NCI-H345 (cell line): ENCODE measurements around the gene SMYD2.

Experiments used
- DNase-seq: peaks from one replicate; lab custom pipeline; 2025; lab: John Stamatoyannopoulos, UW

SMYD2 gene, protein sequence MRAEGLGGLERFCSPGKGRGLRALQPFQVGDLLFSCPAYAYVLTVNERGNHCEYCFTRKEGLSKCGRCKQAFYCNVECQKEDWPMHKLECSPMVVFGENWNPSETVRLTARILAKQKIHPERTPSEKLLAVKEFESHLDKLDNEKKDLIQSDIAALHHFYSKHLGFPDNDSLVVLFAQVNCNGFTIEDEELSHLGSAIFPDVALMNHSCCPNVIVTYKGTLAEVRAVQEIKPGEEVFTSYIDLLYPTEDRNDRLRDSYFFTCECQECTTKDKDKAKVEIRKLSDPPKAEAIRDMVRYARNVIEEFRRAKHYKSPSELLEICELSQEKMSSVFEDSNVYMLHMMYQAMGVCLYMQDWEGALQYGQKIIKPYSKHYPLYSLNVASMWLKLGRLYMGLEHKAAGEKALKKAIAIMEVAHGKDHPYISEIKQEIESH

DNA sequence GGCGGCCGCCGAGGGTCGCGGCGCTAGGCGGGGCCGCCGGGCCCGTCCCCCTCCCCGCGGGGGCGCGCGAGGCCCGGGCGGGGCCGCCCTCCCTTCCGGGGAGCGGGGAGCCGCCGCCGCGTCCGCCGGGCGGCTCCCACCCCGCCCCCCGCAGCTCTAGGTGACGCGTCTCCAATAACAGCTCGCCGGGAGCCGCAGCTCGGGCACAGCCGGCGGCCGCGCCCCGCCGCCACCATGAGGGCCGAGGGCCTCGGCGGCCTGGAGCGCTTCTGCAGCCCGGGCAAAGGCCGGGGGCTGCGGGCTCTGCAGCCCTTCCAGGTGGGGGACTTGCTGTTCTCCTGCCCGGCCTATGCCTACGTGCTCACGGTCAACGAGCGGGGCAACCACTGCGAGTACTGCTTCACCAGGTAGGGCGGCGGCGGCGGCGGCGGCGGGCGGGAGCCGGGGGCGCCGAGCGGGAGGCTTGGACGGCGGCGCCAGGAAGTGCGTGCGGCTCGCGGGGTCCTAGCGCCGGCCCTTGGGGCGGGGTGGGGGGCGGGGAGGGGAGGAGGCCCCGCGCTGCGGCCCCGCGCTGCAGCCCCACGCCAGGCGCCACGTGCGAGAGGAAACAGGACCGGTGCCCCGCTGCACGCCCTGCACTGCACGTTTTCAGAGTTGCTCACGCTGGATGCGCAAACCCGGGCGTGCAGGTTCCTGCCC, at the start of gene SMYD2:
TSS of gene SMYD2 (plus strand) at position 139 of the 699 bp plus-strand sequence. CDS start at position 235, 96 bp downstream.
- peak; percentile 74 for DNase-seq

DNA sequence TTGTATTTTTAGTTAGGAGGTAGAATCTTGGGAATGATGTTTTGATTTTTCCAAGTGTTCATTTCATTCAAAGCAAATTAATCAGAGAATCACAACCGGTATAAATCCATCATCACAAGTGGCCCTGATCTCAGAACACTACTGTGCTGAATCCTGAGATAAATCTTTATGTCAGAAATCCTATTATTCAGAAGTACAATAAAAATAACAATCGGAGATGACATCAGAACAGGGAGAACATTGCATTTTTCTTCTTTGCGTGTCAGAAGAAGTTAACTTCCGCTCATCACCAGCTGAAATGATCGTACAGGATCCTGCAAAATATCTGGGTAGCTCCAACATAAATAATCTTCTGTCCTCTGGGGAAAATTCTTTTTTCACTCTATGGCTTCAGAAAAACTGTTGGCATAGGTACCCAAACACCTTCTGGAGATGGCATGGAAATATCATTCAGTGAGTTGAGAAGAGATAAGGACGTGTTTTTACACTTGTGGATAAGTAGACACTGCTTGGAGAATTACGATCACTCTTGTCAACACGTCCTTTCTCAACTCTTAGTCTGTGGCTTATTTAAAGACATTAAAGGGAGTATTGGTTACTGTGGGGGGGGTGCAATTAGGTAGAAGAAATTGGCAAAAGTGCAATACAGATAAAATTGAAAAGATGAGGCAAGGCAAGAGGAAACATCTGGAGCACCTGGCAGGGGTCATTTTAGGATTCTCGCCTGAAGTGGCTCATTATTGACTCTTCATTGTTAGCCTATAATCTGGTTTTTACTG, 46.9 kb upstream of the SMYD2 start:
- no peak for DNase-seq

DNA sequence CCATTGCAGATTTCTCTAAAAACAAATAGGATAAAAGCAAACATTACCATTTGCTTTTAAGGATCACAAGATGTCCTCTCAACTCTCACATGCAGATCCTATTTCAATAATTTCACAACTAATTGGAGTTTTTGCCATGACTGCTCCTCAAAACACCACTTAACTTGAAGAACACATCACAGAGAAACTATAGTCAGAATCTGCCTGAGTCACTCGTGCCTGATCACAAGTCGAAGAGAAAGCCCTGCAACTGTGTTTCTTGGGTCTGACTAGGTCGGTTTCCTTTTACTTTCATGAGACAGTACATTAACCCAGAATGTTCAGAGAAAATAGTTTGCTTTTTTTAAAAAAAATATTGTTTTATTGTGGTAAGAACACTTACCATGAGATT, 46.3 kb upstream of the SMYD2 start:
- peak; percentile 75 for DNase-seq

DNA sequence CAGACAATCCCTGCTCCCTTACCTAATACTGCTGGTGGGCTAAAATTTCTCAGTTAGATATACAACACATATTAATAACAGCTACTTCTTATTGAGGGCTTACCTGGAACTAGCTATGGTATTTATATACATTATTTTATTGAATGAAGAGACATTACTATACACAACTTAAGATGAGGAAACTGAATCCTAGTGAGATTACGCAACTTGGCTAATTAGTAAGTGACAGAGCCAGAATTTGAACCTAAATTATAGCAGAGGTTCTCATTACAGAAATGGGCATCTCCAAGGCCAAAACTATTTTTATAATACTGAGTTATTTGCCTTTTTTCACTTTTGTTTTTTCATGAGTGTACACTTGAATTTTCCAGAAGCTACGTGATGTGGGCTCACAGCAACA, 44.5 kb upstream of the SMYD2 start:
- no peak for DNase-seq

DNA sequence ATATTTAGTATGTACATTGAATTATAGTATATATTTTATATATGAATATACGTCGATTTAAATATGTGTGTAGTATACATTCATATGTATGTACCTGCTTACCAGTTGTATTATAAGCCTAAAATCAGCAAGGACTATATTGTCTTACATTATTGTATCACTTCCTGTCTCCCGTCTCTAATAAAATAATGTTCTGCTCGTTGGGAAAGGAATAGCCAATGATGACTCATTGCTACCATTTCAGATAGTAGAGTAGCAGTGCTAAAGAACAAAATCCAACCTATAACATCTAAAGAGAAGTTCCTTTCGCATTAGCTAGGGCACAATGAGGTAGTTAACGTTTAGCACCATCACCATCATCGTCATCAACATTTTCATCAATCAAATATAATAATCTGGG, 39.9 kb upstream of the SMYD2 start:
- DNase-seq = no peak

DNA sequence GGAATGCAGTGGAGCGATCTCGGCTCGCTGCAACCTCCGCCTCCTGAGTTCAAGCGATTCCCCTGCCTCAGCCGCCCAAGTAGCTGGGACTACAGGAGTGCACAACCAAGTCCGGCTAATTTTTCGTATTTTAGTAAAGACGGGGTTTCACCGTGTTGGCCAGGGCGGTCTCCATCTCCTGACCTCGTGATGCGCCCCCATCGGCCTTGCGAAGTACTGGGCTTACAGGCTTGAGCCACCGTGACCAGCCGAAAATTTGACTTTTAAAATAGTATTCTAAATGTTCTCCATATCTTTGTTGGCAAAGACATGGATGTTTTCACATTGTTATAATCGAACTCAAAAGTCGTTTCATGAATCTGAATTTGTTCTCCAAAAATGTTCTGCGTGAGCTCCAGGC, 36.7 kb upstream of the SMYD2 start:
- no peak for DNase-seq

DNA sequence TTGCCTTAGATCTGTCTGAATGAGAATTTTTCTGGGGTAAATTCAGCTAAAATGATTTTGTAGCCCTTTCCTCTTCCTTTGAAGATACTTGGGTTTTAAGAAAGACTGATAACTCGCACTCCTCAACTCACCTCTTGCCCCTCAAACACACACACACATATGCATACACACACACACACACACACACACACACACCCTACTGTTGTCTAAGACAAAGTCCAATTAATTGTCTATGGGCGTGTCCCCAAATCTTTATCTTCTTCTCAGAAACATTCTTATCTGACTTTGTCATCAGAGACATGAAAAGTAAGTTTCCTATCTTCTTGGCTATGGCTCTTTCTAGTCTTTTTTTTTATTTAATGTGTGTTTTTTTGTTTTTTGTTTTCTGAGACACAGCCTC, 36.1 kb upstream of the SMYD2 start:
- no peak for DNase-seq

DNA sequence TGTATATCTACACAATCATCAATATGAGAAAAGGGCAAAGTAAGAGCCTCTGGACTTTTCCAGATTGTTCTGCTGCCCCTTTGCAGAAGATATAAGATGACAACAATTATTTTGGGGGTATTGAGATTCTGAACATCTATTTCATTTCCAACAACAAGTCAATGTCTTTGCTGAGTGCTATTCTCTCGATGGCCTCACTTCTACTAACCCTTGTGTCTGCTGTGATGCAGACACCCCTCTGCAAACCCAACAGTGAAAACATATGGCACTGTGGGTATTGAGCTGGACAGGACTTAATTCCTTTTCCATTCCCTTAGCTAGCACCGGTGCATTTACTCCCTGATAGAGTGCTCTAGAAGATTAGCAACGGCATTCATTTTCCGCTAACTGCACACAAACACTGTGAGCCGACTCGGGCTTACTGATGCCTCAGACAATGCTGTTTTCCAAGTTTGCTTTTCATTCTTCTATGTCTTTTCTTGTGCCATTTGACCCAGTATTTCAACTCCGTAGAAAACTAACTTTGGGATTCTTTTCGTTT, 33.4 kb upstream of the SMYD2 start:
- DNase-seq = no peak

DNA sequence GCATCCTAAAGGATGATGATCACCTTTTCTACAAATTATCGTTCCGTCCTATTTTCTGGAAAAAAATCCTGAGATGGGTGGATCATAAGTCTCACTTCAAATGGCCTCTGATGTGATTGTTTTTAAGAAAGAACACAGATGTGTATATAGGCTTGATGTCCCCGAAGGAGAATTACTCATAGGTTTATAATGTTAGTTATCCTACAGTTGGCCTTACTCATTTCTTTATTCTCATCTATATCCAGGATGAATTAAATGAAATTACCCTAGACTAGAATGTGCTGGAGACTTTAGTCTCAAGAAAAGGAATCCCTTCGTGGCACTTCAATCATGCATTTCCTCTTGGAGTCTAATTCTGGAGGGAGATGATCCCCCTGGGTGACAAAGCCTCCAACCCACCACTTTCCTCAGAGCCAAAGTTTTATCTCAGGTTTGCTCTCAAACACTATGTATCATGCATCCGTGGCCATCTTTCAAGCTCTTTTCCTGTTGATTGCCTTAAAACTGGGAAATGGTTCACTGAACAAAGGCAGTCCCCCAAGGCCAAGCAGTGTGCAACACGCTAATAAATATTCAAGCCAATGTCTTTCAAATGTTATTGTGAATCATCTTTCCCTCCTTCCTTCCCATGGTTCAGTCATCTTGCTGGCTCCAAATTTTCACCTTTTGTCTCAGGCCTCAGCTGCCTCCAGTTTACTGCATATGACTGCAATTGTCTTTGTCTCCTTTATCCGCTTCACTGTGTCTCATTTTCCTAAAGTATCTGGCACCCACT, 32.5 kb upstream of the SMYD2 start:
- DNase-seq = no peak

DNA sequence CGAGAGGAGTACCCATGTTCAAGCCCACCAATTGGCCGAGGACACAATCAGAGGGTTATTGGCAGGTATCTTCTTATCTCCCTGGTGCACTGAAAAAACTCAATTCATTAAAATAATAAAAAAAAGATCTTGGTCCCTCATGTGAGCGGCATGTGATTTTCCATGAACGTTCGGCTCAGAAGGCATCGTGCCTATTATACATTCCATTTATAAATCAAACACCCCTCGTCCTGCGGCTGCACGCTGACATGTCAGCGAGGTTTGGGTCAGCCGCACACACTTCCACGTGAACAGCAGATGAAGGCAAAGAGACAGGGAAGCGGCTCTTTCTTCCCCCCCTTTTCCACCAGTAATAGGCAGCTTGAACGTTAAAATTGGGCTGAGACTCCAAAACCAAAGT, 31.3 kb upstream of the SMYD2 start:
- DNase-seq = no peak

DNA sequence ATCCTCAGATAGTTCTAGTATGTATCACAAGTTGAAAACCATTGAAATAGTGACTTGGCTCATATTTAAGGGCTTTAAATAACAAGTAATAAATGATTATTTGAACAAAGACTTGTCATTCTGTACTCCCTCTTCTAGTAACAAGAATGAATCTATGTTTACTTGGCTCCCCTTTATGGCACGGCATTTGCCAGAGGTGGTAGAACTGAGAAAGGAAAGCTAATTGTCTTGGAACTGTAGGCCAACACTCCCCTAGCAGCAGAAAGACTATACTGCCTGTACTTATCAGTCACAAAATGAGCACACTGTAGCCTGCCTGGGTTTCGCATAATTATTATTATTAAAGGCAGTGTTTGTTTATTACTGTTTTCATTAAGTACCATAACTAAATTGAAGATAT, 29.6 kb upstream of the SMYD2 start:
- DNase-seq = no peak

DNA sequence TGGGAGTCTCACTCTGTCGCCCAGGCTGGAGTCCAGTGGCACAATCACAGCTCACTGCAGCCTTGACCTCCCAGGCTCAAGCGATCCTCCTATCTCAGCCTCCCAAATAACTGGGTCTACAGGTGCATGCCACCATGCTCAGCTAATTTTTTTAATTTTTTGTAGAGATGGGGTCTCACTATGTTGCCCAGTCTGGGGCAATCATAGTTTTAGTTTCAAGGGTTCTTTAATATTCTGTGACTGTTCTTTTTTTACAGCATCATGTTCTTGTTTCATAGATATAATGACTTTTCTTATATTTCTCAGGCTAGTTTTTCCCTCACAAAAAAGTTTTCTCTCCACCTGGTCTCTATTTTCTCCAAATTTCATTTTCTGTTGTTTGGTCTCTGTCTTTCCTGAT, 25.4 kb upstream of the SMYD2 start:
- no peak for DNase-seq

DNA sequence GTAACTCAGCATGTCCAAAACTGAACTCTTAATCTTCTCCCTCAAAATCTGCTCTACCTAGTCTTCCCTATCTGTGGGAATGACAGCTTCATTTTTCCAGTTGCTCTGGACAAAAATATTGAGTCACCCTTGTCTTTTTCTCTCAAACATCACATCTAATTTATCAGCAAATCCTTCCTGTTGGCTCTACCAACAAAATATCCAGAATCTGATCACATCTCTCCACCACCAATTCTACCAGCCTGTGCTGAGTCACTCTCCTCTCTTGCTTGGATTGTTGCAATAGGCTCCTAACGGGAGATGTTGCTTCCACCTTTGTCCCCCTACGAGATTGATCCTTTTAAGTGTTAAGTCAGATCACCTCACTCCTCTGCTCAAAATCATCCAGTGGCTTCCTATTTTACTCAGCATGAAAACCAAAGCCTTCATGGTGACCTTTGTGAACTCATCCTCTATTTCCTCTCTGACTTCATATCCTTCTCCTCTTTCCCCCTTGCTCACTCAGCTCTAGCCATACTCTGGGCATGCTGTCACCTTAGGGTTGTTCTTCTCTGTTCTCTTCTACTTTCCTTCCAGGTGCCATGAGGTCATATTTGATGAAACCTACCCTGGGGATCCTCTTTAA, 21.5 kb upstream of the SMYD2 start:
- no peak for DNase-seq

DNA sequence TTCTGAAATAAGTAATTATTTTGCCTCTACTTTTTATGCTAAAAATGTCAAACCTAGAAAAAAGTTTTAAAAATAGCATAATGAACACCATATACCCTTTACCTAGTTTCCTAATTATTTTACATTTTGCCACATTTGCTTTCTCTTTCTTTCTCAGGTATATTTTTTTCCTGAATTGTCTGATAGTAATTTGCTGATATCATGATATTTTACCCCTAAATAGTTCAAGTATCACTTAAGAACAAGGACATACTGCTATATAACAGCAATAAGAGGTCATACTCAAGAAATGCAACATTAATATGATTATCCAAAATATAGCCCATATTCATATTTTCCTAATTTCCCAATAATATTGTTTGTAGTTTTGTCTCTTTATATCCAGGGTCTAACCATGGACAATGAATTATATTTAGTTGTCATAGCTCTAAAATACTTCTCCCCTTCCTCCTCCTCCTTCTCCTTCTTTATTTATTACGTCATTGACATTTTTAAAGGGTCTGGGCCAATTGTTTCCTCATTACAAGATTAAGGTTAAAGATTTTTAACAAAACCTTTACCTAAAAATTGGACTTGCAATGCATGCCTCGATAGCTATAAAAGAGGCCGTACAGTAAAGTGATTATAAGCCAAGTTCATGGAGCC, 20.3 kb upstream of the SMYD2 start:
- DNase-seq = no peak

DNA sequence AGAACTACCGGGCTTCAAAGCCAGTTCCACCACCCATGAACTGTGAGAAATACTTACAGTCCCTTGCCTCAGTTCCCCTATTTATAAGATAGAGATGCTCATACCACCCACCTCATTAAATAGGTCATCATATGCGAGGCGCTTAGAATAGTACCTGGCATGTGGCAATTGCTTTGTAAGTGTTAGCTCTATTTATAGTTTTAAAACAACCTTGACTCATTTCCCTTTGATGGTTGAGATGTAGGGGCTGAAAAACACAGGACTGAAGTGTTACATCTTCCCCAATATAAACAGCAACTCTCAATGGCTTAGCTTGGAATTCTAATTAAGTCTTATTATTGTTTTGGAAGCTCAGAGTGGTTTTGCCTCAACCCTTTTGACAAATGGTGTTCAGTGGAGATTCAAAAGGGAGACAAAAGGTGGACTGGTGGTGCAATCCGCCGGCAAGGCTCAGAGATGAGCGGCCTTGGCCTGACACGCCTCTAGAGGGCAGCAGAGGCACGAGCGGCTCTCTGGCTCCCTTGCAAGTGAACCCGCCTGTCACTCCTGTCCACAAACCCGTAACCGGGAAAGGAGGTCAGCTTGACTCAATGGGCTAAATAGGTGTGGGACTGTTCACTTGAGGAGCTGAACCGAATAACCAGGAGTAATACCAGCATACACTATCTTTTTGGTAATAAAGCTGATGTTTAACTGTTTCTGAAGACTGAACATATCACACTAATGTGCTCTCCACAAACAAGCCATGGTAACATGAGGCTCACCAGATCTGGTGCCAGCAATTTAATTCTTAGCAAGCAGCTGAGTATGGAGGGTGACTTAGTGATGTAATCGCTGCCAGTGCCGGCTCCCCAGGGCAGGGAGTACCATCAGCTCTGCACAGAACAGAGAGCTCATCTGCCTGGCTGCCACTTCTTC, 19.5 kb upstream of the SMYD2 start:
- DNase-seq = peak; percentile 84

DNA sequence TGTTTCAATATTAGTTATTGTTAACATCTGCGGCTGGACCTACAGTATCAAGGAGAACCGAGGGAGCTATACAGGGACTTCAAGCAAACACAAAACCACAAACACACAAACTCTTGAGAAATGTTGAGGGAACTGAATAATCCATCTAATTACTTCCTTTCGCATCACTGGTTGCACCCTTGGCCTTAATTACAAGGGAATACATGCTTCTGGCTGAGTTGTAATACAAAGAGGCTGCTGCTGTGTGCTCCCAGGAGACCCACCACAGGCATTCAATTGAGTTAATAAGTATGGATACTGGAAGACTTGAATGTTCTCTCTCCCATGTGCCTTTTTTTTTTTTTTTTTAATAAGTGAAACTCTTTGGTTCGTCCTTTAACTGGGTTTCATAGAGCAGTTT, 16.8 kb upstream of the SMYD2 start:
- no peak for DNase-seq

DNA sequence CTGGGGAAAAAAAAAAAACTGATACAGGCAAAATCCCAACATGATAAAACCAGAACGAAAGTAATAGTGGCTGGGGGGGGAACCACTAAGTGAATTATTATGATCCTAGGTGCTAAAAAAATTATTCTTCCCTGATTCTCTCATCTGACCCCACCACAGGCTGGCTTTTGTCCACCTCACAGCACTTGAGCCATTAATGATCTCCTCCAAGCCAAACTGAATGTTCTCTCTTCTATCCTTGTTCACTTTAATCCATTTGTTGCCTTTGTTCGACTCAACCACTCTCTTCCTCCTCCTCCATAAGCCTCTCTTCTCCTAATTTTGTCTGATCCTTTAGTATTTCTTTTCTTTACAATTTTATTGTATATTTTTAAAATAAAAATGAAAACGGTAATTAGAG, 16.0 kb upstream of the SMYD2 start:
- no peak for DNase-seq

DNA sequence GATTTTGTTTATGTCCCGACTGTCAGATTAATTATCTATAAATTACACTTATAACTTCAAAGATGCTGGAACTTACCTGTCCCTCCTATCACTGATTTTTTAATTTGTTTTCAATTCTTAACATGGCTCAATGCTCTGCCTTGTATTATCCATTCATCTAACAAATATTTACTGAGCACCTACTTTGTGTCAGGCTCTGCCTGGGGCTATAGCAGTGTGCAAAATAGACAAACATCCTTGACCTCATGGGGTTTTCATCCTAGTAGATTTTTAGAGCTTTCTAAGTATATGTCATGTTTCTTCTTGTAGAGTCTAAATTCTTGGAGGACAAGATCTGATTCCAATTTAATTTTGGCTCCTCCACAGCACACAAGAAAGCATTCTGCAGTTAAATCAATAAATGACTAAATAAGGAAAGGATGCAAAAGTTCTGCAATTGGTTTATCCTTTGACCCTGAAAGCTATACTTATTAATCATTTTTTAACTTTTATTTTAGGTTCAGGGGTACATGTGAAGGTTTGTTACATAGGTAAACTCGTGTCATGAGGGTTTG, 10.8 kb upstream of the SMYD2 start:
- no peak for DNase-seq

DNA sequence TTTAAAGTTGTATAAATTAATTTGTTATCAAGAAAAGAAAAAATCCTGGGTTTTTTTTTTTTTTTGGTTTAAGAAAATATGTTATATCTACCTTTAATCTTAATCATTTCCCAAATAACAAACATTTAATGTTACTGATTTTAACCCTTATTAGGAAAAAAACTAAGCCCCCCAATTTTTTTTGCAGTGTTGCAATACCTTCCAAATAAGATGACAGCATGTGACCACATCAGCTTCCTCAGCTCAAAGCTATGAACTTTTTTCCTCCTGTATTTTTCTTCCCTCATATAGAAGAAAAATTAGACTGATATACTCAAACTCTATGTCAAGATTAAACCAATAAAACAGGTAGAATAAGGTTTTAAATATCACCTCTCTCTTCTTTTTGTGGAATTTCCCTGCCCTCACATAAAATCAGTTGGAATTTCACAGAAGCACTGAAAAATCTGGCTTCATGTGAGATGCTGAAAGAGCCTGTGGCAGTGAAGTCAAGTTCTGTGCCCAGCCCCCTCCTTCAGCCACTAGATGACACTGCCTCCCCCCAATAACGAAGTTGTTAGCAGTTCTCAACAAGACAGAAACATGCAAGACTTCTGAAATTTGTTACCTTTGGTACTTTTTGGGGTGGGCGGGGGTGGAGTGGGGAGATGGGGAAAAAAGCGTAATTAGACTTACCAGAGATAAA, 9.6 kb upstream of the SMYD2 start:
- DNase-seq = no peak
